H1 (cell line): Measurements from ENCODE around the gene NACAD. TPM values are rescaled to one million over a fixed set of nuclear protein-coding genes. Genes with fewer than 3 reads are reported as not detected.

Source experiments
- CTCF ChIA-PET: fragments of 300-600 bp; sonication (Branson Sonifier 250); formaldehyde crosslinking; loops from one replicate; lab custom pipeline; 2021; ENCODE audit not compliant: partially characterized antibody; lab: Charles Lee
- POLR2A ChIA-PET: fragments of 300-600 bp; sonication (Branson Sonifier 250); formaldehyde crosslinking; loops from one replicate; lab custom pipeline; 2021; ENCODE audit warnings: inconsistent platforms; ENCODE audit not compliant: partially characterized antibody; lab: Charles Lee
- DNase-seq, 2 experiments: peaks; one replicate each; pipeline versions ENCODE4 v3.0.0 to v3.0.0-alpha.2; 2010 to 2022; ENCODE audit warnings: low spot score in 2 of 2, low read depth in 1 of 2, mixed read lengths in 1 of 2
- FAIRE-seq: peaks from 2 replicates; lab custom pipeline; 2011; peaks lifted over from hg19 to GRCh38; lab: Jason Lieb, UNC
- H2AFZ ChIP-seq: 2 replicates; pipeline ENCODE4 v1.8.1; 2012; ENCODE audit warnings: low read length, inconsistent platforms
- H2AK5ac ChIP-seq: 2 replicates; pipeline ENCODE4 v1.6.1; 2013; ENCODE audit warnings: low read depth, low read length
- H2BK120ac ChIP-seq: replicated peaks from 2 replicates; pipeline ENCODE3; 2013; ENCODE audit warnings: low read depth, low read length, inconsistent platforms
- H2BK12ac ChIP-seq: 2 replicates; pipeline ENCODE4 v1.6.1; 2013; ENCODE audit warnings: low read depth, low read length
- H2BK15ac ChIP-seq: 2 replicates; pipeline ENCODE4 v1.6.1; 2013; ENCODE audit warnings: low read length
- H2BK20ac ChIP-seq: 2 replicates; pipeline ENCODE4 v1.6.1; 2013; ENCODE audit warnings: low read length
- H2BK5ac ChIP-seq: 2 replicates; pipeline ENCODE4 v1.6.1; 2013; ENCODE audit warnings: low read depth, low read length
- H3K14ac ChIP-seq: 2 replicates; pipeline ENCODE4 v1.6.1; 2013; ENCODE audit warnings: inconsistent platforms; ENCODE audit not compliant: insufficient read length
- H3K18ac ChIP-seq: 2 replicates; pipeline ENCODE4 v1.6.1; 2013; ENCODE audit warnings: low read length; ENCODE audit errors: extremely low read depth
- H3K23ac ChIP-seq: 2 replicates; pipeline ENCODE4 v1.6.1; 2013; ENCODE audit warnings: inconsistent platforms; ENCODE audit not compliant: insufficient read length
- H3K23me2 ChIP-seq: 2 replicates; pipeline ENCODE4 v1.6.1; 2013; ENCODE audit warnings: low read depth, low read length
- H3K27ac ChIP-seq: 2 replicates; pipeline ENCODE4 v1.6.1; 2011; ENCODE audit warnings: low read depth, low read length, inconsistent platforms
- H3K27me3 ChIP-seq, 4 experiments: replicated peaks in 1 of 4; 1 replicate in 1 of 4; 2 replicates in 3 of 4; pipeline versions ENCODE4 v1.6.1 to v1.8.1; 2011 to 2013; ENCODE audit warnings: low read length in 3 of 4, mild to moderate bottlenecking in 3 of 4, inconsistent platforms in 2 of 4, mixed read lengths in 2 of 4, moderate library complexity in 1 of 4; ENCODE audit not compliant: control insufficient read depth in 3 of 4, insufficient read depth in 3 of 4; ENCODE audit errors: extremely low read depth in 1 of 4
- H3K36me3 ChIP-seq, 4 experiments: 2 replicates each; pipeline versions ENCODE4 v1.6.1 to v1.8.1; 2011 to 2013; ENCODE audit warnings: mild to moderate bottlenecking in 4 of 4, low read length in 3 of 4, moderate library complexity in 2 of 4, control low read depth in 1 of 4, inconsistent platforms in 1 of 4; ENCODE audit not compliant: insufficient read depth in 4 of 4, control insufficient read depth in 2 of 4
- H3K4ac ChIP-seq: replicated peaks from 2 replicates; pipeline ENCODE3; 2013; ENCODE audit warnings: low read length, low read depth, mixed read lengths, inconsistent platforms; ENCODE audit not compliant: insufficient read length
- H3K4me1 ChIP-seq, 4 experiments: replicated peaks in 1 of 4; 1 replicate in 1 of 4; 2 replicates in 3 of 4; pipeline versions ENCODE4 v1.6.1 to v1.8.1; 2011 to 2013; ENCODE audit warnings: low read length in 3 of 4, inconsistent platforms in 2 of 4, mixed read lengths in 1 of 4; ENCODE audit not compliant: insufficient read depth in 4 of 4, control insufficient read depth in 3 of 4
- H3K4me2 ChIP-seq, 2 experiments: 2 replicates each; pipeline versions ENCODE4 v1.6.1 to v1.8.1; 2011 to 2013; ENCODE audit warnings: low read depth in 2 of 2, low read length in 2 of 2, control low read depth in 1 of 2, inconsistent platforms in 1 of 2, mild to moderate bottlenecking in 1 of 2; ENCODE audit not compliant: insufficient read depth in 1 of 2
- H3K4me3 ChIP-seq, 4 experiments: fragments of 200-600, 300-600 bp in 1 of 4; sonication (generic), shearing (Covaris generic), sonication (Bioruptor Twin) in 1 of 4; 2 replicates each; pipeline versions ENCODE4 v1.5.1 to v1.8.1; 2011 to 2016; ENCODE audit warnings: low read length in 4 of 4, low read depth in 3 of 4, control low read depth in 2 of 4, inconsistent platforms in 2 of 4, mild to moderate bottlenecking in 2 of 4, mixed read lengths in 1 of 4, moderate library complexity in 1 of 4; ENCODE audit not compliant: insufficient read depth in 2 of 4; ENCODE audit errors: extremely low read depth in 1 of 4
- H3K56ac ChIP-seq: replicated peaks from 2 replicates; pipeline ENCODE3; 2013; ENCODE audit warnings: low read depth, mild to moderate bottlenecking, mixed read lengths, low read length, inconsistent platforms; ENCODE audit not compliant: insufficient read length
- H3K79me1 ChIP-seq: 2 replicates; pipeline ENCODE4 v1.6.1; 2013; ENCODE audit warnings: low read depth, low read length, control low read depth
- H3K79me2 ChIP-seq, 2 experiments: 2 replicates each; pipeline versions ENCODE4 v1.6.1 to v1.8.1; 2012 to 2013; ENCODE audit warnings: low read length in 2 of 2, mild to moderate bottlenecking in 2 of 2, inconsistent platforms in 1 of 2; ENCODE audit not compliant: insufficient read depth in 2 of 2, control insufficient read depth in 1 of 2
- H3K9ac ChIP-seq, 4 experiments: replicated peaks in 1 of 4; 1 replicate in 1 of 4; 2 replicates in 3 of 4; pipeline versions ENCODE4 v1.6.1 to v1.8.1; 2011 to 2013; ENCODE audit warnings: low read depth in 3 of 4, low read length in 3 of 4, control low read depth in 2 of 4, mild to moderate bottlenecking in 2 of 4, moderate library complexity in 2 of 4, inconsistent platforms in 1 of 4; ENCODE audit errors: extremely low read depth in 1 of 4
- H3K9me3 ChIP-seq, 2 experiments: 2 replicates each; pipeline versions ENCODE4 v1.6.1 to v1.8.1; 2012 to 2013; ENCODE audit warnings: mild to moderate bottlenecking in 2 of 2, moderate library complexity in 2 of 2, control low read depth in 1 of 2, inconsistent platforms in 1 of 2, low read depth in 1 of 2, low read length in 1 of 2, mixed read lengths in 1 of 2; ENCODE audit not compliant: insufficient read depth in 2 of 2
- H4K20me1 ChIP-seq, 2 experiments: replicated peaks in 1 of 2; 2 replicates each; pipeline versions ENCODE3 to v1.8.1; 2011 to 2013; ENCODE audit warnings: inconsistent platforms in 2 of 2, low read length in 2 of 2, mild to moderate bottlenecking in 1 of 2; ENCODE audit not compliant: insufficient read depth in 2 of 2, control insufficient read depth in 1 of 2
- H4K5ac ChIP-seq: 2 replicates; pipeline ENCODE4 v1.6.1; 2013; ENCODE audit warnings: low read length, low read depth, mixed read lengths, inconsistent platforms; ENCODE audit not compliant: insufficient read length
- H4K8ac ChIP-seq: 2 replicates; pipeline ENCODE4 v1.8.0; 2013; ENCODE audit warnings: mild to moderate bottlenecking, moderate library complexity, low read length, inconsistent platforms; ENCODE audit not compliant: insufficient read depth; ENCODE audit errors: extremely low read depth
- H4K91ac ChIP-seq: replicated peaks from 2 replicates; pipeline ENCODE3; 2013; ENCODE audit warnings: low read length, mixed read lengths, inconsistent platforms; ENCODE audit not compliant: insufficient read length
- TAF1 ChIP-seq: IDR thresholded peaks from 2 replicates; pipeline ENCODE4 v1.6.1; 2011; ENCODE audit warnings: mild to moderate bottlenecking, low read depth, low read length
- WGBS, 2 experiments: shearing (Covaris generic) in 1 of 2; methylation state at CpG; one replicate each; pipeline versions ENCODE4 v1.1.6 to v1.1.7; 2013 to 2015; ENCODE audit warnings: low lambda C conversion rate in 2 of 2, mixed read lengths in 2 of 2, inconsistent platforms in 1 of 2, low coverage in 1 of 2, missing lambda C conversion rate in 1 of 2; ENCODE audit not compliant: insufficient replicate concordance in 2 of 2, insufficient coverage in 1 of 2, insufficient read length in 1 of 2; ENCODE audit errors: extremely low coverage in 1 of 2, missing lambda C conversion rate in 1 of 2; 5-methylcytosine and 5-hydroxymethylcytosine counted together
- polyA plus RNA-seq, 7 experiments: library from polyadenylated mRNA; depleted of rRNA in 3 of 7; stranded (reverse) in 5 of 7; unstranded in 2 of 7; fragments of >200 nt in 5 of 7; fragments of 200-250 nt in 2 of 7; gene quantifications; 1 replicate in 5 of 7; 2 replicates in 1 of 7; 4 replicates in 1 of 7; pipeline versions ENCODE4 v1.2.1 to v1.2.3, GENCODE V29; 2011 to 2013; ENCODE audit warnings: missing spikeins in 2 of 7, mixed read lengths in 2 of 7
- total RNA-seq: library from RNA; stranded (reverse); fragmentation: NEBNext Ultra II Directional; extraction: Animal tissue kit (Norgen Biotek cat#: 25700); gene quantifications from 2 replicates; pipeline ENCODE4 v1.2.1, GENCODE V29; 2021

The NACAD gene
- total and polyA plus RNA-seq, 2 of the 8 experiments (the other 6 are each of a cell fraction or from before 2014, with no cell fraction given): 1.3 to 6.0 TPM

- TF ChIP-seq TAF1: no peak
- no peaks in the 10 kb centered on the region for H3K9me3 ChIP-seq
- H2AK5ac ChIP-seq: no peak overlapping the region
- no peak overlapping the region for H2BK20ac ChIP-seq
- H3K27ac ChIP-seq: no peak overlapping the region
- no peaks in the 10 kb centered on the region; the same call in 1 of the 2 replicates for H3K23me2 ChIP-seq
- H3K79me1 ChIP-seq: peaks cover 2% of the 10 kb centered on the region; the same call in 1 of the 2 replicates
- no peak overlapping the region for H3K56ac ChIP-seq
- POLR2A ChIA-PET: no interaction called here
- no peak overlapping the region for H4K91ac ChIP-seq
- no peak overlapping the region for H3K18ac ChIP-seq
- DNase-seq (no peak), FAIRE-seq (no peak)
- no peak overlapping the region for H4K8ac ChIP-seq
- peaks cover 0 to 10% (median 4%) of the 10 kb centered on the region in 4 experiments; a peak in 6 of 8 replicates for H3K36me3 ChIP-seq
- no peaks in the 10 kb centered on the region for H3K79me2 ChIP-seq
- H2AFZ ChIP-seq: no peak overlapping the region
- H4K20me1 ChIP-seq: peaks cover 2 to 10% of the 10 kb centered on the region in 2 experiments
- WGBS, 2 experiments: 97% methylated on average over 3 of the region's 3 CpGs; no CpG with 5 or more reads in 1 of the 2 experiments
- no peak overlapping the region for H2BK120ac ChIP-seq
- no peaks in the 10 kb centered on the region; a peak in 1 of 7 replicates for H3K4me1 ChIP-seq
- H3K23ac ChIP-seq: no peak overlapping the region
- no peak overlapping the region for H2BK5ac ChIP-seq
- no peak overlapping the region for H4K5ac ChIP-seq
- H2BK12ac ChIP-seq: no peak overlapping the region
- no peak overlapping the region for H3K4me3 ChIP-seq
- no peak overlapping the region for H2BK15ac ChIP-seq
- CTCF ChIA-PET: interaction anchor here (1.0 to 6.3 kb wide), 7 partner anchors 10 to 106 kb away, joined by 3 to 40 read pairs (median 4); no protein-coding TSS in a partner anchor
- H3K4ac ChIP-seq: no peak overlapping the region
- H3K4me2 ChIP-seq: no peak overlapping the region
- no peaks in the 10 kb centered on the region for H3K27me3 ChIP-seq
- no peak overlapping the region for H3K9ac ChIP-seq
- H3K14ac ChIP-seq: no peak overlapping the region
Observed at GRCh38 chr7:45071528-45071927, 17.2 kb downstream of the NACAD start.
